GM10847 (cell line): Measurements from ENCODE around the gene WIPI1.

Experiments used
- POLR2A ChIP-seq: IDR thresholded peaks from 2 replicates; pipeline ENCODE4 v1.6.1; 2011; ENCODE audit not compliant: insufficient read length; ENCODE audit errors: extremely low read depth

The WIPI1 gene

DNA sequence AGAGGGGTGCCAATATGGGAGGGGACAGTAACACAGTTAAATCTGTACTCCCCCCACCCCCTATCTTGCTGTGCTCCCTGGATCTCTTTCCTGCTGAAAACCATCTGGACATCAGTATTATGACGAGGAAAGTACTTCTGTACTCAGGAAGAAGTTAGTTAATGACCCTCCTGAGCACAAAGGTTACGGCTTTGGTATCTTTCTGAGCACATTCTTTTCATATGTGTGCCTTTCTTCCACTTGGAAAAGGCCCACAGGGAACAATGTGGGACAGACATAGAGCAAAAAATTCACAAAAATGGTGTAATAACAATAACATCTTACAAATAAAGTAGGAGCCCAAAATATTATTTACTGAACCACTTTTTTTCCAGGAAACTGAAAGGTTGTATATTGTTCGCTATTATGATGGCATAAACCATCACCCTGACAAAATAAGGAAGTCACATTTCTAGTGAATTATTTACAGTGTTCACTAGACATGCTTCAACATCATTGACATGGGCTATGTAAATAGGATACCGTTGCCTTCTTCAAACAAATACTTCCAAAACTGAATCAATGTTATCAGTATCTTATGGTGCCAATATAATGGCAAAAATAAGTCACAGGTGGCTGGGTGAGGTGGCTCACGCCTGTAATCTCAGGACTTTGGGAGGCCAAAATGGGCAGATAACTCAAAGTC is 5.5 kb downstream of the WIPI1 start:
- TF ChIP-seq POLR2A, result no peak

GRCh38 chr17:68450801-68451200 is 6.5 kb downstream of the WIPI1 start:
- TF ChIP-seq POLR2A, result no peak

DNA sequence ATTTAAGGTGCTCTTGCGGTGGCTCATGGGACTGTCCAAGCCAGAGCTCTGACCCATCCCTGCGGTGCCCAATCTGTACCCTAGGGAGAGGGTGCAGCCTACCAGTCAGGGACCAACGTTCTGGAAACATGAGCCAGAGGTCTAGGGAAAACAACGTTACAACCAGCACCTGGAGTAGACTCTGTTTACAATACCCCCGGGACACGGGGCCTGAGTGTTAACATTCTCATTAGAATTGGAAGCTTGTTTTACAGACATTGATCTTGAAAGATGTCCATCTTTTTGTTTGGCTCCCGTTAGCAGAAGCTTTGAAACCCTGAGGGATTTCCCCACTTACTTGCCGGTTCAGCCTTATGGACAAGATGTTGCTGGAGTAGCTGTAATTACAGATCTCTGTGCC is 6.9 kb downstream of the WIPI1 start:
- no peak for TF ChIP-seq POLR2A

DNA sequence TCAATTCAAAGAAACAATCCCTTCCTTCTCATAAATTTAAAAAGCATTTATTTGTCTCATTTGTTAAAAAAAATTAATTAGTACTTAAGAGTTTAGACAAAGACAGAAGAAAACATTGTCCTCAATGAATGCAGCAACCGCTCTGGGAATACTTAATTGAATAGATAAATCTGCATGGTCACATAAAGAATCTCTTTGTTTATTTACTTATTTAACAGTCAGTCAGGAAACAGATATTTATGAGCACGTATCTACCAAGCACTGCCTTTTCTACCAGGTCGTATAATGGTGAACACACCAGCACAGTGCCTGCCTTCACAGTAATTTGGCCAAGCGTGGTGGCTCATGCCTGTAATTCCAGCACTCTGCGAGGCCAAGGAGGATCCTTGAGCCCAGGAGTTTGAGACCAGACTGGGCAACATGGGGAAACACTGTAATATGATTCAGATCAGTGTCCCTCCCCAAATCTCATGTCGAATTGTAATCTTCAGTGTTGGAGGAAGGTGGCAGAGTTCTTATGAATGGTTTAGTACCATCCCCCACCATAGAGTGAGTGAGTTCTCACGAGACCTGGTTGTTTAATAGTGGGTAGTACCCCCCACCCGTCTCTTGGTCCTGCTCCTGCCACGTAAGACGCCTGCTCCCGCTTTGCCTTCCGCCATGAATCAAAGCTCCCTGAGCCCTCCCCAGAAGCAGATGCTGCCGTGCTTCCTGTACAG is 8.1 kb downstream of the WIPI1 start:
- no peak for TF ChIP-seq POLR2A

DNA sequence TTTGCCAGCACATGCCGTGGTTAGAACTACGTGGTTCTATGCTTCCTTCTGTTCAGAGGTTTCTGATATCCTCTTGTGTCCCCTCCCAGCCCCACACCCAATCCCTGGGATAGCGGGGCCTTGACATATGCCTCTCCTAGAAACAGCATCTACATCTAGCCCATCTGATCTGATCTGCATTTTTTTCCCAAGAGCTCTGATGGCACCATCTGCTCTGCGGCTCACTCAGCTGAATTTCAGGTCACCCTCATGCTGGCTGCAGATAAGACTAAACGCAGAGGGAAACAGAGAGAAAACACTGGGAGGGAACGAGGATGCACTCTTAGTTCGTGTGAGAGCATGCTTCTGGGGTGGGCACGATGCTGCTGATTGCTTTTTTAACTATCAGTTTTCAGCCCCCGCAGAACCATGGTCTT is 10.7 kb downstream of the WIPI1 start:
- TF ChIP-seq POLR2A, result no peak

GRCh38 chr17:68445671-68446070 is 11.6 kb downstream of the WIPI1 start:
- no peak for TF ChIP-seq POLR2A

DNA sequence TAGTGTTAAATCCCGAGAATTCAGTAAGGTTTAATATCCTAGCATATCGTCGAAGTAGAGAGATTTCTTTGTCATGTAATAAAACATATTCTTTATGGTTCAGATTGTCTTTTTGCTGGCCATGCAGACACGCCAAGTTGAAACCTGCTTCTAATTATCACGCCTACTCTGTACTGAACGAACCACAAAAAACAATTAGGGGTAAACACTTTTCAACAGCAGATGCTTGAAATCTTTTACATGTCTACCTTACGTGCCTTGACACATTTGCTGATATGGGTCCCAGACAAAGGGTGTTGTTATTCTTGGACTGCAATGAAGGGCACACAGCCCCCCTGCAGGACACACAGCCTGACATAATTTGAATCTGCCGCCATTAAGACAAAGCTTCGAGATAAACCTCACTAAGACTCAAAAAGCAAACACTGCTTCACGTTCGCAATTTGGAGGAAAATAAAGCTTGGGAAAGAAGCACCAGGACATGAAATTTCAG is 13.3 kb downstream of the WIPI1 start:
- no peak for TF ChIP-seq POLR2A

GRCh38 chr17:68441070-68441770 is 16.1 kb downstream of the WIPI1 start:
- TF ChIP-seq POLR2A, result no peak

DNA sequence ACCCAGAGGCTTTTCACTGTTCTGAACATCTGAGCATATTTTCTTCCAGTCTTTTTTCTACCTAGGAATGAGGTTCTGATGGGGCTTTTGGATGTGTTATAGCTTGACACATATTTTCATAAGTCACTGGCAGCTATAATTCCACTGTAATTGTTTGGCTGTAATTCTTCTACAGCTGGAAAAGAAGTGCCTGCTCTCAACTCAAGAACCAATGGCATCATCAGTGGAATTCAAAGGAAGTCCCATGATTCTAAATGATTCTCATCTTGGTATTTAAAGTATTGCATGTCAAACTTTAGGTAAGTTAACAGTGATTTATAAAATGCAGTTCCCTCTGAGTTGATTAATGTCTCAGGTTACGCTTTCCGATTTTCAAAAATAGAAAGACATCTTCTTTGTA is 16.8 kb downstream of the WIPI1 start:
- no peak for TF ChIP-seq POLR2A

DNA sequence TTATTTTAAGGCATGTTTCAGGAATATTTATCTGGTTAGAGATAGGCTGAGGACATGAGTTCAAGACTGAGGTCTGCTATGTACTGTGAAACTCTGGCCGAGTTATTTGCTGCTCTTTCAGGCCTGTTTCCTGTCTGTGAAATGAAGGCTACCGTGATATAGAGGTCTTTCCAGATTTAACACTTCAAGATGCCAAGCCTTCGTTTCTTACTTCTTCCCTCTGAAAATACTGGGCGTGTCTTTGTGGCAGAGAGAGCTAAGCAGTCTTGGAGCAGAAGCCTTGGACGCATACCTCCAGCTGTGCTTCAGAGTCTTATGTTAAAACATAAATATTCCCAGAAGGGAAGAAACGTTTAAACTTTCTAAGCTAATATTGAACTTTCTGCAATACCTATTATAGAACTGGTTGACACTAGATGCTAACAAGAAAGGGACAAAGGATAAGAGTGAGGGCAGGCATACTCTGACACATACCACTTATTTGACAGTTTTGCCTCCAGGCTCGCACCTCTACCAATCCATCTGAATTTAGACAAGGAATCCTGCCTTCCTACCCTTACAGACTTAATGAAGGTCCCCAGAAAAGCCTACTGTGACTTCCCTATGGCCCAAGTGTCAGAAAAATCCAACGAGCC is 17.5 kb downstream of the WIPI1 start:
- TF ChIP-seq POLR2A, result no peak

DNA sequence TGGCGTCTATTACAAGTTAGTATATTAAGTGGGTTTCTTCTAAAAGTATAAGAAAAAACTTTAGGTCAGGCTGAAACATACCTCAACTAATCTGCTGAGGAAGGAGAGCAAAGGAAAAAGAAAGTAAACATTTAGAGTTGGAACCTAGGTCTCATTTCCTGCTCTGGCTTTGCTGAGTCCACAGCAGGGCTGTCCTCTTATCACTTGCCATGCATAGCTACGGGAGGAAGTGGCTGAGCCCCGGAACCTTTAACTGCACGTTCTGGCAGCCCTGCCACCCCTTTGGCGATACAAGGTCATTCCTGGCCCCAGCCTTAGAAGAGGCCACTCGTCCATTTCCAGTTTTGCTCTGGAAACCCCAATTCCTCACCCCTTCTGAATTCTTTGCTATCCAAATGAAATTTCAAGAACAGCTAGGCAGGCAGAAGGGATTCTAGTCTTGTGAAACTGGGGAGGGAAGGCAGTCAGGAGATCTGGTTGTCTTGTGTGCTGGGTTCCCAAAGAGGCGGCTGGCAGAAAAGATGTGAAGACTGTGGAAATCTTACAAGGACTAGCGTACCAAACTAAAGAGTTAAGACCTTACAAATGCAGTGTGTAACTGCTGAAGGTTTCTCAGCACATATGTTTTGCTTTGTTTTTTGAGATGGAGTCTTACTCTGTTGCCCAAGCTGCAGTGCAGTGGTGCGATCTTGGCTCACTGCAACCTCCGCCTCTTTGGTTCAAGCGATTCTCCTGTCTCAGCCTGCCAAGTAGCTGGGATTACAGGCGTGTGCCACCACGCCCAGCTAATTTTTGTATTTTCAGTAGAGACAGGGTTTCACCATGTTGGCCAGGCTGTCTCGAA is 19.1 kb downstream of the WIPI1 start:
- no peak for TF ChIP-seq POLR2A

DNA sequence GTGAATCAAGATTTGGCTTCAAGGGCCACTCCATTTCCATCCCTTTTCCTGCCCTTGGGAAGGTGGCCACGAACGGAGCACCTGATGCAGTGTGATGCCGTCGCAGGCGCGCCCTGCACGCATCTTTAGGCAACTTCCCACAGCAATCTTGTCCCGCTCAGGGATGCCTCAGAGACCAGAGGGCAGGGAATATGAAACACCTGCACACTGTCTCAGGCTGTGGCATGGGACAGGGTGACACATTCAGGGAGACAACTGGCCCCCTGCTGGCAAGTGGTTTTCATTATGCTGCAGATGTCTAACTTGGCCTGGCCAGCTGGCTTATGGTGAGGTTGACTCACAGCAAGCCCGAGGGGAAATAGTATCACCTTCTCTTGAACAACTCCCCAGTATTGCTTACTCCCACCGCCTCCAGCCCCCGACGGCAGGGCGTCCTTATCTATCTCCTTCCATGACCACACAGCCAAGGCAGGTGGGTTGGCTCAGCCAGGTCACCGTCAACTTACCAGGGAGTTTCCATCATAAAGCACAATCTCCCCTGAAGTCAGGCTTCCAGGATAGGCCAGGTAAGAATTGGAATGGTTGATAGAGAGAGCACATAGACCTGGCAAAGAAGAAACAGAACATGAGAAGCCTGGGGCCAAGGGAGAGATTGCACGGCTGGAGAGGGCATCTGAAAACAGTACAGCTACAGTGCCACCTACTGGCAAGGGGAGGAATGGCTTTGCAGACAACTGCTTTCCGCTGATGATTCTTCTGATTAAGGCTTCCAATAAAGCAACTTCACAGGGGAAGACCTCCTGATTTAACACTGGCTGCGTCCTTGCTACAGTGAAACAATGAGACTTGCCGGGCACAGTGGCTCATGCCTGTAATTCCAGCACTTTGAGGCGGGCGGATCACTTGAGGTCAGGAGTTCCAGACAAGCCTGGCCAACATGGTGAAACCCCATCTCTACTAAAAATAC is 21.1 kb downstream of the WIPI1 start:
- TF ChIP-seq POLR2A, result no peak

GRCh38 chr17:68435361-68435760 is 21.9 kb downstream of the WIPI1 start:
- no peak for TF ChIP-seq POLR2A
